HepG2 (cell line): ENCODE results near the gene TLK1.

Experiments
- EP300 ChIP-seq, 3 experiments: sonication (generic) in 1 of 3; formaldehyde crosslinking in 1 of 3; IDR thresholded peaks; 2 replicates each; pipeline versions ENCODE4 v1.5.1 to v1.6.1; 2011 to 2020; ENCODE audit warnings: low read depth in 2 of 3, low read length in 2 of 3, borderline replicate concordance in 1 of 3, improper control_type of control experiment in 1 of 3, mild to moderate bottlenecking in 1 of 3, missing genetic modification reagents in 1 of 3, moderate library complexity in 1 of 3
- ERF ChIP-seq: IDR thresholded peaks from 2 replicates; pipeline ENCODE4 v1.6.1; 2018; ENCODE audit warnings: missing biosample characterization, missing genetic modification reagents
- SRY ChIP-seq: sonication (generic); formaldehyde crosslinking; IDR thresholded peaks from 2 replicates; pipeline ENCODE4 v1.8.0; 2022; ENCODE audit warnings: mild to moderate bottlenecking, missing genetic modification reagents
- TCF7L2 ChIP-seq: IDR thresholded peaks from 2 replicates; pipeline ENCODE4 v1.6.1; 2011; ENCODE audit warnings: mild to moderate bottlenecking, low read depth, low read length, moderate library complexity
- TGIF2 ChIP-seq: IDR thresholded peaks from 2 replicates; pipeline ENCODE4 v1.6.1; 2016; ENCODE audit warnings: control low read depth, missing compliant biosample characterization
- TOE1 ChIP-seq: sonication (generic); formaldehyde crosslinking; IDR thresholded peaks from 2 replicates; pipeline ENCODE4 v1.4.0; 2020; ENCODE audit warnings: mild to moderate bottlenecking, missing genetic modification reagents
- TF ChIP-seq, protein P1 (sequence below): IDR thresholded peaks from 2 replicates; pipeline ENCODE4 v1.6.1; 2016; ENCODE audit warnings: missing compliant biosample characterization, missing genetic modification reagents, borderline replicate concordance
- TF ChIP-seq, protein P2 (sequence below): sonication (generic); formaldehyde crosslinking; IDR thresholded peaks from 2 replicates; pipeline ENCODE4 v1.4.0; 2020; ENCODE audit warnings: missing genetic modification reagents
- TF ChIP-seq, protein P3 (sequence below): sonication (generic); formaldehyde crosslinking; IDR thresholded peaks from 2 replicates; pipeline ENCODE4 v1.5.0; 2020; ENCODE audit warnings: mild to moderate bottlenecking, missing genetic modification reagents, moderate library complexity
- TF ChIP-seq, protein P4 (sequence below): sonication (generic); formaldehyde crosslinking; IDR thresholded peaks from 2 replicates; pipeline ENCODE4 v1.8.1; 2023; ENCODE audit warnings: mild to moderate bottlenecking, missing genetic modification reagents
- TF ChIP-seq, protein P5 (sequence below): IDR thresholded peaks from 2 replicates; pipeline ENCODE4 v1.6.1; 2012; ENCODE audit warnings: inconsistent platforms

DNA sequence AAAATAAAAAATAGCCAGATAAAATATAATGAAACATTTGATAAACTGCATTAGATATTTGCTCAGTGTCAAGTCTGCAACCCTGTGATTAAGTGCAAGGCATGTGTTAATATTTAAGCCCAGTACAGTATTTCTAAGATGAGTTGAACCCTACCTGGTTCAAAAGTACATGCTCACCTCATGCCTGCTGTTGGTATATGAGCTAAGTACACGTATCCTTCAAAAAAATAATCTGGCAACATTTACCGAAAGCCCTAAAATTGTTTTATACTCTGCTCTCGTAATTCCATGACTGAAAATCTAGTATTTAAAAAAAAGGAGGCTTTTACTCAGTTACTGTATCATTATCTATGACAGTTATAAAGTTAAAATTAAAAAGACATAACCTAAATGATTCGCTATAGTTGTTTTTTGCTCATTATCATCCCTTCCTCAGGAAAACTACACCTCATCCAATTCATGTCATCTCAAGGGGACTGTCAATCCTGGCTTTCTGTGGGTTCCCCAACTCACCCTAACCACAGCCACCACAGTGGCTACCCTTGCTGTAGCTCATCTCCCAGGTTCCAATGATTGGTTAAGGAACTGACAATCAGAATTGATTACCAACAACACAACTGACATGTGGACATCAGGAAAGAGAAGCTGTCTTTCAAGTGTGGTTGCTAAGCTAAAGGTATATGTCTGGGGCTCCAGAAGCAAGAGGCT, 10.6 kb downstream of the TLK1 start:
- no peak for TF ChIP-seq TCF7L2
- TF ChIP-seq, protein P1, sequence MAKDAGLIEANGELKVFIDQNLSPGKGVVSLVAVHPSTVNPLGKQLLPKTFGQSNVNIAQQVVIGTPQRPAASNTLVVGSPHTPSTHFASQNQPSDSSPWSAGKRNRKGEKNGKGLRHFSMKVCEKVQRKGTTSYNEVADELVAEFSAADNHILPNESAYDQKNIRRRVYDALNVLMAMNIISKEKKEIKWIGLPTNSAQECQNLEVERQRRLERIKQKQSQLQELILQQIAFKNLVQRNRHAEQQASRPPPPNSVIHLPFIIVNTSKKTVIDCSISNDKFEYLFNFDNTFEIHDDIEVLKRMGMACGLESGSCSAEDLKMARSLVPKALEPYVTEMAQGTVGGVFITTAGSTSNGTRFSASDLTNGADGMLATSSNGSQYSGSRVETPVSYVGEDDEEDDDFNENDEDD (CRISPR knock-in tag) = no peak
- TF ChIP-seq, protein P2, sequence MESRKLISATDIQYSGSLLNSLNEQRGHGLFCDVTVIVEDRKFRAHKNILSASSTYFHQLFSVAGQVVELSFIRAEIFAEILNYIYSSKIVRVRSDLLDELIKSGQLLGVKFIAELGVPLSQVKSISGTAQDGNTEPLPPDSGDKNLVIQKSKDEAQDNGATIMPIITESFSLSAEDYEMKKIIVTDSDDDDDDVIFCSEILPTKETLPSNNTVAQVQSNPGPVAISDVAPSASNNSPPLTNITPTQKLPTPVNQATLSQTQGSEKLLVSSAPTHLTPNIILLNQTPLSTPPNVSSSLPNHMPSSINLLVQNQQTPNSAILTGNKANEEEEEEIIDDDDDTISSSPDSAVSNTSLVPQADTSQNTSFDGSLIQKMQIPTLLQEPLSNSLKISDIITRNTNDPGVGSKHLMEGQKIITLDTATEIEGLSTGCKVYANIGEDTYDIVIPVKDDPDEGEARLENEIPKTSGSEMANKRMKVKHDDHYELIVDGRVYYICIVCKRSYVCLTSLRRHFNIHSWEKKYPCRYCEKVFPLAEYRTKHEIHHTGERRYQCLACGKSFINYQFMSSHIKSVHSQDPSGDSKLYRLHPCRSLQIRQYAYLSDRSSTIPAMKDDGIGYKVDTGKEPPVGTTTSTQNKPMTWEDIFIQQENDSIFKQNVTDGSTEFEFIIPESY (CRISPR knock-in tag) = no peak
- no peak for TF ChIP-seq ERF (CRISPR knock-in tag)
- TF ChIP-seq EP300 (IDR thresholded peaks at IDR 0.05; ENCODE audit: low read depth in 2 of 2, low read length in 2 of 2) = 0 out of 4 replicates have a peak, but pooled peaks of 1 of the 2 experiments have one; percentile 20
- TF ChIP-seq EP300 (CRISPR knock-in tag; IDR thresholded peaks at IDR 0.05; ENCODE audit: borderline replicate concordance) = no peak
- 0 out of 2 replicates have a peak, but pooled peaks have one; percentile 52 for TF ChIP-seq TOE1 (CRISPR knock-in tag)
- TF ChIP-seq, protein P3, sequence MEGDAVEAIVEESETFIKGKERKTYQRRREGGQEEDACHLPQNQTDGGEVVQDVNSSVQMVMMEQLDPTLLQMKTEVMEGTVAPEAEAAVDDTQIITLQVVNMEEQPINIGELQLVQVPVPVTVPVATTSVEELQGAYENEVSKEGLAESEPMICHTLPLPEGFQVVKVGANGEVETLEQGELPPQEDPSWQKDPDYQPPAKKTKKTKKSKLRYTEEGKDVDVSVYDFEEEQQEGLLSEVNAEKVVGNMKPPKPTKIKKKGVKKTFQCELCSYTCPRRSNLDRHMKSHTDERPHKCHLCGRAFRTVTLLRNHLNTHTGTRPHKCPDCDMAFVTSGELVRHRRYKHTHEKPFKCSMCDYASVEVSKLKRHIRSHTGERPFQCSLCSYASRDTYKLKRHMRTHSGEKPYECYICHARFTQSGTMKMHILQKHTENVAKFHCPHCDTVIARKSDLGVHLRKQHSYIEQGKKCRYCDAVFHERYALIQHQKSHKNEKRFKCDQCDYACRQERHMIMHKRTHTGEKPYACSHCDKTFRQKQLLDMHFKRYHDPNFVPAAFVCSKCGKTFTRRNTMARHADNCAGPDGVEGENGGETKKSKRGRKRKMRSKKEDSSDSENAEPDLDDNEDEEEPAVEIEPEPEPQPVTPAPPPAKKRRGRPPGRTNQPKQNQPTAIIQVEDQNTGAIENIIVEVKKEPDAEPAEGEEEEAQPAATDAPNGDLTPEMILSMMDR = no peak
- TF ChIP-seq, protein P4, sequence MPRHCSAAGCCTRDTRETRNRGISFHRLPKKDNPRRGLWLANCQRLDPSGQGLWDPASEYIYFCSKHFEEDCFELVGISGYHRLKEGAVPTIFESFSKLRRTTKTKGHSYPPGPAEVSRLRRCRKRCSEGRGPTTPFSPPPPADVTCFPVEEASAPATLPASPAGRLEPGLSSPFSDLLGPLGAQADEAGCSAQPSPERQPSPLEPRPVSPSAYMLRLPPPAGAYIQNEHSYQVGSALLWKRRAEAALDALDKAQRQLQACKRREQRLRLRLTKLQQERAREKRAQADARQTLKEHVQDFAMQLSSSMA = no peak
- 0 out of 2 replicates have a peak, but pooled peaks have one; percentile 3 for TF ChIP-seq TGIF2 (CRISPR knock-in tag)
- no peak for TF ChIP-seq SRY (CRISPR knock-in tag)
- TF ChIP-seq, protein P5, sequence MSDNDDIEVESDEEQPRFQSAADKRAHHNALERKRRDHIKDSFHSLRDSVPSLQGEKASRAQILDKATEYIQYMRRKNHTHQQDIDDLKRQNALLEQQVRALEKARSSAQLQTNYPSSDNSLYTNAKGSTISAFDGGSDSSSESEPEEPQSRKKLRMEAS = no peak
